Medulla oblongata (tissue), 1 donor: ENCODE measurements around the gene ZBTB5.
"Not testable (repeated sequence)": the region's sequence is repeated elsewhere in the genome, so short reads cannot be mapped to it uniquely, and the experiment has no call there.

Experiments used
- DNase-seq: peaks from one replicate; pipeline ENCODE4 v3.0.0-alpha.2; 2015; ENCODE audit errors: extremely low spot score

Gene ZBTB5, protein sequence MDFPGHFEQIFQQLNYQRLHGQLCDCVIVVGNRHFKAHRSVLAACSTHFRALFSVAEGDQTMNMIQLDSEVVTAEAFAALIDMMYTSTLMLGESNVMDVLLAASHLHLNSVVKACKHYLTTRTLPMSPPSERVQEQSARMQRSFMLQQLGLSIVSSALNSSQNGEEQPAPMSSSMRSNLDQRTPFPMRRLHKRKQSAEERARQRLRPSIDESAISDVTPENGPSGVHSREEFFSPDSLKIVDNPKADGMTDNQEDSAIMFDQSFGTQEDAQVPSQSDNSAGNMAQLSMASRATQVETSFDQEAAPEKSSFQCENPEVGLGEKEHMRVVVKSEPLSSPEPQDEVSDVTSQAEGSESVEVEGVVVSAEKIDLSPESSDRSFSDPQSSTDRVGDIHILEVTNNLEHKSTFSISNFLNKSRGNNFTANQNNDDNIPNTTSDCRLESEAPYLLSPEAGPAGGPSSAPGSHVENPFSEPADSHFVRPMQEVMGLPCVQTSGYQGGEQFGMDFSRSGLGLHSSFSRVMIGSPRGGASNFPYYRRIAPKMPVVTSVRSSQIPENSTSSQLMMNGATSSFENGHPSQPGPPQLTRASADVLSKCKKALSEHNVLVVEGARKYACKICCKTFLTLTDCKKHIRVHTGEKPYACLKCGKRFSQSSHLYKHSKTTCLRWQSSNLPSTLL

DNA sequence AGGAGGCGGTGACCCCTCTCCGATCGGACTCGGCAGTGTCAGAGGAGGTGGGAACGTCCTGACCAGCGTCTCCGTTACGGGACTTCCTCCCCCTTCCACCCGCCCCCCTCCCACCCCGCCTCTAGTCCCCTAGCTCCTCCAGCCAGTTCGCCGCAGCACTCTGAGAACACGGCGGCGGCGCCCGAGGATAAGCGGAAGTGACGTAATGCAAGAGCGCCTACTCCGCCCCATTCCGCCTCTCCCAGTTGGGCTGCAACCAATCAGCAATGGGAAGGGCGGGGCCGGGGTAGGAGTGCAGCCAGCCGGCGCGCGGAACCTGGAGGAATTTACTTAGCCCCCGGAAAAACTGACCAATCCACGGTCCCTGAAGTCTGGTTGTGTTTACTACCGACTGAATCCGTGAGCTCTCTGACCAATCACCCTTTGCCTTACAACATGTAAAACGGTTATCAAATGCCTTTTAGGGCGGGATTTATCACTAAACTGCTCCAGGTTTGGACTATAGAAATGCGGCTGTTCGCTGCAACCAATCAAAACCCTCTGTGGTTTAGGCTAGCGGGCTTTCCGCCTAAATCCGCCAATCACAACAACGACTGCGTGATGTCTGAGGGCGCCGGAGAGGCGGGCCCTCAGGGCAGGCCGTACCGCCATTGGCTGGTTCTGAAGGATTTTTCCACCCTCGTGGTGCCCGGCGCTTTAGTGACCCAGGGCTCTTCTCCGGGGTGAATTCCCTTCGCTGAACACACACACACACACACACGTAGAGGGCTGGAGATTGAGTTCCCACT is at the start of gene ZBTB5:
Gene ZBTB5 (minus strand): TSS at position 202 of the 788 bp plus-strand sequence. CDS start 22,899 bp downstream, outside the sequence.
- DNase-seq = peak; percentile 100

DNA sequence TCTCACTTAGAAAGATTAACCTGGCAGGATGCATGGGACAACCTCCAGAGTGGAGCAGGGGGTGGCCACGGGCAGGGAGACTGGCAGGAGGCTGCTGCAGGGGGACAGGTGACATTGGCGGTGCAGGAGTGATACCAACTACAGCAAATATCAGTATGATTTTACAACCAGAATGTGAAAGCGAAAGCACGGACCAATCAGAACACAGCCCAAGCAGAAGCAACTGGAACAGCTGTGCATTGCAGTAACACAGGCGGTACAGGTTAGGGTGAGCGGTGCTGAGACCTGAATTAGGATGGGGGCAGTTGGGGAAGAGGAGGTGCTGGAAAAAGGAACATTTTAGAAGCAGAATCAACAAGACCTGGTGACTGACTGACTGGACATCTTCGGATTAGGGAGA is 49.7 kb upstream of the ZBTB5 start:
- no peak for DNase-seq

DNA sequence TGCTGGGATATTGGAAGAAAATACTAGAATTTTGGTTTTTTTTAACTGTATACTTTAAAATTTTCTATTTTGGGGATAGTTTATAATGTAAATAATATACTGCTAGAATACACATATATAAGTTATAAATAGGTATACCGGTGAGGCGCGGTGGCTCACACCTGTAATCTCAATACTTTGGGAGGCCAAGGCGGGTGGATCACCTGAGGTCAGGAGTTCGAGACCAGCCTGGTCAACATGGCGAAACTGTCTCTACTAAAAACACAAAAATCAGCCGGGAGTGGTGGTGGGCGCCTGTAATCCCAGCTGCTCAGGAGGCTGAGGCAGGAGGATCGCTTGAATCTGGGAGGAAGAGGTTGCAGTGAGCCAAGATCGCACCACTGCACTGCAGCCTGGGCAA is 49.2 kb upstream of the ZBTB5 start:
- not testable (repeated sequence) for DNase-seq

DNA sequence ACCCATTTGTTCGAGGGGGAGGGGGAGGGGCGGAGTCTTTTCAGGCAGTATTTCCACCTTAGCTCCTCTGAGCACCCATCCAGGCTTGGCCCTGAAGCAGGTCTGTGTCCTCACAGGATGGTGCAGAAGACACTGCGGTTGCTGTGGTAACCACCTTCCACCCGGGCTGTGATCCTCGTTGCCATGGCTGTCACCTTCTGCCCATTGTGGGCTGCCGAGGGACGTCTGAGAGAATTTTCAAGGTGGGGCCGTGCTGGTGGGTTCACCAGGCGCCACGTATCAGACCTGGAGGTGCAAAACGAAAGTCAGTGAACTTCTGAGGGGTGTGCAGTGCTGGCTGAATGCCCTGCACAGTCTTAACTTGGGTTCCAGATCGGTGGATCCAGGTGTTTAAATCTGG is 47.2 kb upstream of the ZBTB5 start:
- DNase-seq = no peak

DNA sequence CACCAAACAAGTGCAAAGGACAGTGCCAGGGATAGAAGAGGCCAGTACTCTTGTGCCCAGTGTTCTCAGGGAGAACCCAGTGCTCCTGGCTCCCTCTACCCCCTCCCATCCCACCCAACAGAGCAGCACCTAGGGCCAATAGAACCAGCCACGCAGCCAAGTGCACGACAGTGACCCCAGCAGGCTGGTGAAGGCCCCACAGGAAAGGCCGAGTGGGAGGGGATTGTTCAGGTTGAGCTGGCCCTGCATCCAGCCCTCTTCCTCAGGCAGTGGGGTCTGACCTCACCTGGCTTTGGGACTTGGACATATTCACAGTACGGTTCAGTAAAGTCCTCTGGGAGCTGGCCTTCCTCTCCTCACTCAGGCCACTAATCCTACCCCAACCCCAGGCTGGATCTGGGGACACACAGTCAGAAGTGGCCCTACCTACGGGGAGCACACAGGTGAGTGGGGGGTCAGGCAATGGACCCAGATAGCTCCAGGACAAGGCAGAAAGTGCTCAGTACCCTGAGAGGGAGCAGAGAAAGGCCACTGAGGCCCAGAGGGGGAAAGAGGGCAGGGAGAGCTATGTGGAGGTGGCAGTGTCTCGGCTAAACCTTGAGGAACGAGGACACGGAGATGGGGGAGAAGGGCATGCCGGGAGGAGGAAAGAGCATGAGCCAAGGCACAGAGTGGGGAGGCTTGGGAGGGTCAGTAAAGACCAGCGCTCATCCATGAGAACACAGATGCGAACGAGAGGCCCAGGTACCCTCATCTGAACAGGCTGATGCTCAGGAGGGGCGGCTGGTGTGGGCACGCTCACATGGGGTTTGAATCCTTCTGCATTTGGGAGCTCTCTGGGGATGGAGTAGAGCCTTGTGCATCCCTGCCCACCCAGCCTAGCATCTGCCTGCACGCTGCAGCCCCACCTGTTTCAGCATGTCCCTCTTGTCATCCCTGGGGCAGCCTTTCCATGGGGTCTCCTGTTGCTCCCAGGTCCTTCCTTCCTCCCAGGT is 46.1 kb upstream of the ZBTB5 start:
- no peak for DNase-seq

DNA sequence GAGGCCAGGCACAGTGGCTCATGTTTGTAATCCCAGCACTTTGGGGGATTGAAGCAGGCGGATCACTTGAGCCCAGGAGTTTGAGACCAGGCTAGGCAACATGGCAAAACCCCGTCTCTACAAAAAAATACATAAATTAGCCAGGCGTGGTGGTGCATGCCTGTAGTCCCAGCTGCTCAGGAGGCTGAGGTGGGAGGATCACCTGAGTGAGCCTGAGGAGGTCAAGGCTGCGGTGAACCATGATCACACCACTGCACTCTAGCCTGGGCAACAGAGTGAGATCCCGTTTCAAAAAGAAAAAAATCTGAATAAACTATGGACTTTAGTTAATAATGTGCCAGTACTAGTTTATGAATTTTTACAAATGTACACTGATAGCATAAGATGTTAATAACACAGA is 44.8 kb upstream of the ZBTB5 start:
- not testable (repeated sequence) for DNase-seq

DNA sequence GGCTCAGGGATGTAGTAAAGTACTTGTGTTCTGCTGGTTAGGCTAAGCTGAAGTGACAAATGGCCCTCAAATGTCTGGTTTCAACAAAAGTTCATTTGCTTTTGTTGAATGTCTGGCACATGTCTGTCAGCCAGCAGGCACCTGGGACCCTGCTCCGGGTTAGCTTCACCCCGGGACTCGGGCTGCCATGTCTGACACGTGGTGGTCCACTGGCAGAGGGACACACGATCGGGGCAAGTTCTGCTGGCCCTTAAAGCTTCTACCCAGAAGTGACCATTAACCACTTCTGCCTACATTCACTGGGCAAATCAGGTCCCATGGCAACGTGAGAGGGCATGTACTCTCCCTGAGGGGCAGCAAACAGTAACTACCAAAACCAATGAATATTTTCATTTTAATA is 44.3 kb upstream of the ZBTB5 start:
- no peak for DNase-seq

DNA sequence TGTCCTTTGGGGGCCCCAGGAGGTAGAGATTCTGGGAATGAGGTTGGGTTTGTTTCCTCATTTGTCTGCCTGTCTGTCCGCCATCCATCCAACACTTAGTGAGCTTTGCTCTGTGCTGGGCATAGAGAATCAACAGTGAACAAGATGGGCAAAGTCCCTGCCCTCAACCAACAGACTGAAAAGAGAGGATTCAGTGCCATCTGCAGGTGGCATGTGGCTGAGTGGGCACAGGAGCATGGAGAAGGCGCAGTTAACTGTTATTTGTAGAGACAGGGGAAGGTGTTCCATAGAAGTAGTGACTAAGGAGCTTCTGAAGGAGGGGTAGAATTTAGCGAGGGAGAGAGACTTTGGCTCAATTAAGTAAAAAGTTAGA is 43.6 kb upstream of the ZBTB5 start:
- DNase-seq = no peak

DNA sequence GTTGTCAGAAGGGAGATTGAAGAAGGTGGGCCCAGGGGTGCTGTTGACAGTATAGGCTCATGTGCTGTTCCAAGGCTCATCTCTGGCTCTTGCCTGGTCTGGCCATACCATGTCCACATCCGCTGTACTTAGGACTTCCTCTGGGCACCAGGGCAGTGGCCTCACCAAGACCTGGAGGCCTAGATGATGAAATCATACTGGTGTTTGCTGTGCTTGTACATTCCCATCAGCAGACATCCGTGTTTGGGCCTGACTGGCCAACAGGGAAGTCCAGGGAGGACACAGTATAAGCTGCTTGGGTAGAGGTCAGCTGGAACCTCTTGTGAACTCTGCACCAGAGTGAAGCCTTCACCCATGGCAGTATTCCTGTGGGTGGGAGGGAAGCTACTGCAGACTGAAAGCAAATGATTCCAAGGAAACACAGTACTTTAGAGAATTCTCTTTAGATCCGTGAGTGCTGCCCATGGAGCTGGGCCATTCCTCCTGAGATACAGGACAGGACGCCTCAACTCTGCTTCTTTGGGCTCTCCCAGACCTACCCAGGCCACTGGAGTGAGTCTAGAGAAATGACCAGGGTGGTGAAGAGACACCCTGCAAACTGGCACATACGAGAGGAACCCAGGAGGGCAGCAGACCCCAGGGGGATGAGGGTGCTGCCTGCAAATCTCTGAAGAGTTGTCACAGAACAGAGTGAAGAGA is 43.0 kb upstream of the ZBTB5 start:
- no peak for DNase-seq

DNA sequence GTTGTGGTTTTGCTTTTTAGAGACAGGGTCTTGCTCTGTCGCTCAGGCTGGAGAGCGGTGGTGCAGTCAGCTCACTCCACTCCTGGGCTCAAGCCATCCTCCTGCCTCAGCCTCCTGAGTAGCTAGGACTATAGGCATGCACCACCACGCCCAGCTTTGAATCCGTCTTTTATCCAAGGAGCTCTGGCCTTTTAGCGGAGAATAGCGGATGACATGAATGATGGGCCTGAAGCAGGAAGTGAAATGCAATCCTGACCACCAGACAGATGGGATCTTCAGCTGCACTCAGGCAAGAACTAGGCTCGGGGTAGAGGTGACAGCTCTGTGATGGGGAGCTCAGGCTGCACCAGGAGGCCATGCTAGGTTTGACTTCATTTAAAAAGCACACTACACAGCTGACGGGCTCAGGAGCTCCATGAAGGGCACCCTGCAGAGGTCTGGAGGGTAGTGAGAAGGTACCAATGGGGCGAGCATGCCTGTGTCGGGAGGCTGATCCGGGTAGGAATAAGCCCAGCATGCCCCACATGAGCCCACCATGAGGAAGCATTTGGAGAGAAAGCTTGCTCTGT is 42.4 kb upstream of the ZBTB5 start:
- DNase-seq = no peak

DNA sequence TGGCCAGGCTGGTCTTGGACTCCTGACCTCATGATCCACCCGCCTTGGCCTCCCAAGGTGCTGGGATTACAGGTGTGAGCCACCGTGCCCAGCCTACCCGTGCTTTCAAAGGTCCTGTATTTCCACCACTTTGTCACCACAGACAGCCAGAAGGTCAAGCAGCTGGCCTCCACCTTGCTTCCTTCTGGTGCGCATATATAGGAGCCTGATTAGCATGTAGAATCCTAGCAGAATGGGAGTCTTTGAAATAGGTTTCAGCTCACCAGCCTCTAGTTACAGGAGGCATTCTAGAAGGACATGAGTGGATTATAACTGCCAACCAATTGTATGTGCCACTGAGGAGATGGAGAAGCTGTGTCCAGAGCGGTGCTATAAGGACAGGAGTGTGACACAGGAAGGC is 39.4 kb upstream of the ZBTB5 start:
- no peak for DNase-seq

DNA sequence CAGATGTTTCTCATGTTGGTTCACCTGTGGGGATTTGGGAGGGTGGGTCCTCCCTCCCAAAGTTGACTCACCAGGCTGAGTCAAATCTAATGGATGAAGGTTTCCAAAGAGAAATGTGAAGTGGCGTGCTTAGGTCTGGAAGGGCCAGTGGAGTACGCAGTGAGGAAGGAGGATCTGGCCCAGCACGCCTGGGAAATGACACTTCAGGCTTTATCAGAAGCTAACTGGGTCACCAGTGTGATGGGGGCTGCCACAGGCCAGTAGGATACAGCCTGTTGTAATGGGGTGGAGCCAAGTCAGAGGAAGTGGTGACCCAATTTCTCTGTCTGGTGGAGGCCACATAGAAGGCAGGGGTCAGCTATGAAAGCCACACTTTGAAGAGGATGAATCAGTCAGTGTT is 38.5 kb upstream of the ZBTB5 start:
- DNase-seq = no peak

DNA sequence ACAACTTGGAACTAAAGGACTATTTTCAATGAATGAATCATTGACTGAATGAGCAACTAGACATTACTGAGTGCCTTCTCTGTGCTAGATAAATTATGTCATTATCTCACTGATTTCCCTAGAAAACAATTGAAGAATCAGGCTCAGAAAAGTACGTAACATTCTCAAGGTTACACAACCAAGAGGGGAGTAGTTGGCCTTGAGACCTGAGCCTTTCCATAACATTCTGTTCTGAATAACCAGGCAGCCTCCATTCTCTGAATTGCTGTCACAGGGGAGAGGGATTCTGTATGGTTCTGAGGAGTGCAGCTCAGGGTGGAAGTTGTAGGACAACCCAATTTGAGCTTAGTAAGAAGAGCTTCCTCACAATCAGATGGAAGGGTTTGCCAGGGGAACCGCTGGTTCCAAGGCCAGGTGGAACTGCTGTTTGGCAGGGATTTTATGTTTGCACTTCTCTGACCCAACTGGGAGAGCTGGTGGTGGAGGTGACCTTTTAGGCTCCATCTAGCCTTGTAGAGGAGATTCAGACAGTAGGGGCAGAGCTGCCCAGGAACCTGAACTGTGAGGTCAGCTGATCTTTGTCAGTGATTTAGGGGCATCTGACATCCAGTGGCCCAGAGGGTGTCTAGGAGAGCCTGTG is 36.8 kb upstream of the ZBTB5 start:
- no peak for DNase-seq

DNA sequence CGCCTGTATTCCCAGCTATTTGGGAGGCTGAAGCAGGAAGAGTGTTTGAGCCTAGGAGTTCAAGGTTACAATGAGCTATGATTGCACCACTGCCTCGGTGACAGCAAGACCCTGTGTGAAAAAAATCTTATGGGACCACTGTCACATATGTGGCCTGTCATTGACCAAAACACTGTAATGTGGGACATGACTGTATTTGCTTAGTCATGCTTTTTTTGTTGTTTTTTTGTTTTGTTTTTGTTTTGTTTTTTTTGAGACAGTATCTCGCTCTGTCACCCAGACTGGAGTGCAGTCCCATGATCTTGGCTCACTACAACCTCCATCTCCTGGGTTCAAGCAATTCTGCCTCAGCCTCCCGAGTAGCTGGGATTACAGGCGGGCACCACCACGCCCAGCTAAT is 34.0 kb upstream of the ZBTB5 start:
- DNase-seq = no peak

DNA sequence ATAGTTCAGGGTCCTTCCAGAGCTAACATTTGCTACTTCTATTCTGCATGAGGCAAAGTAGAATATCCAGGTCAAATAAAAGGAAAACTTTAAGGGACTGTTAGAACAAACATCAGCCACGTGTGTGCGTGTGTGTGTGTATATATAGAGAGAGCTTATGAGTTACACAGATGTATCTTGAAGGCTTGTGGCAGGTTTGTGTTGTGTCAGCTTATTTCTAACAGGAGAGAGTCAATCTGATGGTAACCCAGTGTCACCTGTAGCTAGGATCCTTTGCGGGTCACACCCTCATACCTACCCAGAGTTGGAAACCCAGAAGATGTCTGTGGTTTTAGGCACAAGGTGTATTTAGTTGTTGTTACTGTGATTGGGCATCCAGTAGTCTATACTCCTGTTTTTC is 33.2 kb upstream of the ZBTB5 start:
- DNase-seq = no peak

DNA sequence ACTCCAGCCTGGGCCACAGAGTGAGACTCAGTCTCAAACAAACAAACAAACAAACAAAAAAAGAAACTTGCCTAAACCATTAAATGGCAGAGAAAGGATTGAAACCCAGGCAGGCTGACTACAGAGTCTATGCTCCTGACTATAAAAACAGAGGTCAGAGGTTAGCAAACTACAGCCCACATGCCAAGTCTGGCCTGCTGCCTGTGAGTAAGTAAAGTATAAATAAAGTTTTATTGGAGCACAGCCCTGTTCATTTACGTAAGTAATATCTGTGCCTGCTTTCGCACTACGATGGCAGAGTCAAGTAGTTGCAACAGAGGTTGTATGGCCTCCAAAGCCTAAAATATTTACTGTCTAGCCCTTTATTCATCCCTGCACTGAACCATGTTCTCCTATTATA is 32.1 kb upstream of the ZBTB5 start:
- DNase-seq = no peak

DNA sequence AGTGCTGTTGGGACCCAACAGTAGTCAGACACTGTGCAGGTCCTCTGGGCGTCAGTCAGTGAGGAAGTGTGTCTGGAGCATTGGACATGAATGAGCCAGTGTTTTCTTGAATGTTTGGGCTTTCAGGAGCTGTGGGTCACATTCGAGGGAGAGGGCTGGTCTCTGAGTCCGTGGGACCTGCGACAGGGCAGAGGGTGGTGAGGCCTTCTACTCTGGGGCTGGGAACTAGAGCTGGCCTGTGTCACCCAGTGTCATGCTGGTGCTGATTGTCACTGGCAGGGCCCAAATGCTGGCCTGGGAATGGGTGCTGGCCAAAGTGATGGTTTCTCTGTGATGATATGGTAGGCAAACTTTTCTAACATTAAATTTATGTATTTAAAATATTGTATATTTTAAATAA is 30.8 kb upstream of the ZBTB5 start:
- DNase-seq = no peak

DNA sequence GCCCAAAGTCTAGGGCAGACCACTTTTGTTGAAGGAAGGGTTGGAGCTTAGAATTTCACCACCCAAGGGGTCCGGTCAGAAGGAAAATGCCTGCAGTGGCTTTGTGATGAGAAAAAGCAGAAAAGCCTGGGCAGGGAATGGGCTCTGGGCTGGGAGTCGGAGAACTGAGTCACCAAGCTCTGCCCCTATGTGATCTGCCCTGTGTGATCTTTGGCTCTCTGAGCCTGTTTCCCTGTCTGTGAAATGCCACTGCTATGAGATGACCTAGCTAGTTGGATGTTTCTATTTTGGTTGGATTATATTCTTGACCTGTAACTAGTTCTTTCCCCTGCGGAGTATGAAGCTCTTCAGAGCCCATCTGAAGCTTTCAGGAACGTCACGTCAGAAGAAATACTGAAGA is 30.3 kb upstream of the ZBTB5 start:
- DNase-seq = no peak

DNA sequence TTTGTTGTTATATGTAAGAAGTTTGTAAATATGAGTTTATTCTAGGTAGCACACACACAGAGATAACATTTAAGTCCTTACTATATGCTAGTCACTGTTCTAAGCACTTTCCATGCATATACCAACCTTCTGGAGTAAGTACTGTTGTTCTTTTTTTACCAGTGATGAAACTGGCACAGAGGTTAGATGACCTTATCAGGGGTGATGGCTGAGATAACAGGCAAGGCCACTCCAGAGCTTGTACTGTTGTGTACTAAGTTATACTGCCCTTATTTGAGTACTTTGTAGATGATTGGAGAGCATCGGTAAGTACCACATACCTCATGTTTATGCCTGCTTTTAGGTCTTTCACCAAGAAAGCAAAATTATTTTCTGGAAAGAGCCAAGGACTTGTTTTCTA is 26.7 kb upstream of the ZBTB5 start:
- DNase-seq = no peak
